Cardiac fibroblast (primary cell): ENCODE measurements around the gene ALDH4A1.
"Not testable (repeated sequence)": the region's sequence is repeated elsewhere in the genome, so short reads cannot be mapped to it uniquely, and the experiment has no call there.

ENCODE experiments used
- DNase-seq, 2 donors: peaks; one replicate each; pipeline versions ENCODE4 v3.0.0 to v3.0.0-alpha.2; 2010; ENCODE audit warnings: low read depth in 2 of 2
- H3K4me3 ChIP-seq, 2 donors: replicated peaks in 1 of 2; 1 replicate in 1 of 2; 2 replicates in 1 of 2; pipeline ENCODE4 v1.5.1; 2011; ENCODE audit warnings: low read depth in 2 of 2, low read length in 2 of 2, mild to moderate bottlenecking in 2 of 2, moderate library complexity in 1 of 2
- CTCF ChIP-seq: IDR thresholded peaks from one replicate; pipeline ENCODE4 v1.5.1; 2011; ENCODE audit warnings: low read depth, mild to moderate bottlenecking, low read length, inconsistent platforms

ALDH4A1 gene

DNA sequence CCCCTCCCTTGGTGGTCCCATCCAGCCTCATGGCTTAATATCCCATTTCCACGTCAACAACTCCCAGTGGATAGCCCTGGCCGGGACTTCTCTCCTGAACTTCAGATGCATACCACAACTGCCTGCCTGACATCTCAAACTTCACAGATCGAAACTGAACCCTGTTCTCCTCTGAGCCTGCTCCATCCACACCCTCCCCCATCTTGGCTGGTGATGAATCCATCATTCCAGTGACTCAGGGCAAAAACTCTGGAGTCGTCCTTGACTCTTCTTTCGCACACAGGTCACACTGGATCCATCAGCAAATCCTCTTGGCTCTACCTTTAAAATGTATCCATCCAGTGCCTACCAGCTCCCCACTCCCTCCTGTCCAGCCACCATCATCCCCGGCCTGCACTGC is 46.8 kb downstream of the ALDH4A1 start:
- no peak for DNase-seq
- TF ChIP-seq CTCF, result no peak
- no peak overlapping the region for H3K4me3 ChIP-seq

- DNase-seq, result no peak
- H3K4me3 ChIP-seq, result no peak overlapping the region
- no peak for TF ChIP-seq CTCF
These were observed 47.9 kb downstream of the ALDH4A1 start for GRCh38 chr1:18854331-18855025.

- DNase-seq, result no peak
- no peak for TF ChIP-seq CTCF
- H3K4me3 ChIP-seq, result no peak overlapping the region
These were observed 49.9 kb downstream of the ALDH4A1 start for GRCh38 chr1:18852501-18852900.

GRCh38 chr1:18849261-18849711 is 53.1 kb downstream of the ALDH4A1 start:
- no peak overlapping the region for H3K4me3 ChIP-seq
- TF ChIP-seq CTCF, result no peak
- DNase-seq, result peak in 1 of 2 donors; percentile 45

GRCh38 chr1:18847723-18848122 is 54.6 kb downstream of the ALDH4A1 start:
- not testable (repeated sequence) for DNase-seq, H3K4me3 ChIP-seq

GRCh38 chr1:18840145-18840544 is 62.2 kb downstream of the ALDH4A1 start:
- no peak for TF ChIP-seq CTCF
- no peak overlapping the region for H3K4me3 ChIP-seq
- DNase-seq, result no peak

- DNase-seq, result no peak
- no peak for TF ChIP-seq CTCF
- no peak overlapping the region for H3K4me3 ChIP-seq
These were observed 65.7 kb downstream of the ALDH4A1 start for GRCh38 chr1:18836654-18837053.

- DNase-seq, H3K4me3 ChIP-seq: not testable (repeated sequence)
These were observed 70.0 kb downstream of the ALDH4A1 start for GRCh38 chr1:18832319-18832718.
